Testis (tissue), 3 donors: ENCODE results near the gene ZDHHC8. TPM values are rescaled to one million over a fixed set of nuclear protein-coding genes. Genes with fewer than 3 reads are reported as not detected.

Source experiments
- DNase-seq: peaks from one replicate; pipeline ENCODE4 v3.0.0-alpha.2; 2019
- H3K27ac ChIP-seq, 2 donors: fragments of 200-600 bp; sonication (generic); one replicate each; pipeline ENCODE4 v1.5.1; 2019
- H3K27me3 ChIP-seq: fragments of 200-600 bp; sonication (generic); one replicate; pipeline ENCODE4 v1.5.1; 2019
- H3K36me3 ChIP-seq: fragments of 200-600 bp; sonication (generic); one replicate; pipeline ENCODE4 v1.5.1; 2017; ENCODE audit warnings: low read depth; ENCODE audit errors: missing control alignments
- H3K4me1 ChIP-seq: fragments of 200-600 bp; sonication (generic); one replicate; pipeline ENCODE4 v1.5.1; 2019
- H3K4me3 ChIP-seq, 2 donors: fragments of 200-600 bp; sonication (generic); one replicate each; pipeline ENCODE4 v1.5.1; 2017 to 2019
- H3K9me3 ChIP-seq: fragments of 200-600 bp; sonication (generic); one replicate; pipeline ENCODE4 v1.5.1; 2017
- CTCF ChIP-seq, 3 experiments: fragments of 450-650 bp in 2 of 3; fragments of 200-600 bp in 1 of 3; sonication (generic) in 1 of 3; IDR thresholded peaks; one replicate each; pipeline ENCODE4 v1.5.1; 2016 to 2019; ENCODE audit warnings: antibody characterized with exemption in 3 of 3, mild to moderate bottlenecking in 2 of 3, moderate library complexity in 1 of 3
- POLR2A ChIP-seq: fragments of 450-650 bp; IDR thresholded peaks from one replicate; pipeline ENCODE4 v1.6.1; 2017; ENCODE audit warnings: antibody characterized with exemption, mild to moderate bottlenecking, moderate library complexity
- WGBS, 2 donors: methylation state at CpG; one replicate each; pipeline ENCODE4 v1.1.5; 2018; 5-methylcytosine and 5-hydroxymethylcytosine counted together
- intact Hi-C: fragments of 100-400 bp; cut with DNase I; formaldehyde crosslinking; loops from one replicate; pipeline ENCODE4 v1.15.1; 2023; ENCODE audit warnings: low total_unique reads
- polyA plus RNA-seq: library from polyadenylated mRNA; stranded (reverse); fragments of 350-450 nt; fragmentation: Illumina TruSeq; extraction: RNeasy Lipid Tissue Mini Kit (QIAGEN cat#74804); gene quantifications from one replicate; pipeline ENCODE4 v1.2.3, GENCODE V29; 2014; ENCODE audit warnings: low read depth, low replicate concordance; ENCODE audit not compliant: insufficient read depth
- total RNA-seq, 2 donors: library from RNA; depleted of rRNA; stranded (reverse); fragments of >200 nt; gene quantifications; one replicate each; pipeline ENCODE4 v1.2.3, GENCODE V29; 2016

The ZDHHC8 gene
- total and polyA plus RNA-seq, 3 donors from 2014 or later = 34.0 to 44.0 (median 40.9) TPM

DNA sequence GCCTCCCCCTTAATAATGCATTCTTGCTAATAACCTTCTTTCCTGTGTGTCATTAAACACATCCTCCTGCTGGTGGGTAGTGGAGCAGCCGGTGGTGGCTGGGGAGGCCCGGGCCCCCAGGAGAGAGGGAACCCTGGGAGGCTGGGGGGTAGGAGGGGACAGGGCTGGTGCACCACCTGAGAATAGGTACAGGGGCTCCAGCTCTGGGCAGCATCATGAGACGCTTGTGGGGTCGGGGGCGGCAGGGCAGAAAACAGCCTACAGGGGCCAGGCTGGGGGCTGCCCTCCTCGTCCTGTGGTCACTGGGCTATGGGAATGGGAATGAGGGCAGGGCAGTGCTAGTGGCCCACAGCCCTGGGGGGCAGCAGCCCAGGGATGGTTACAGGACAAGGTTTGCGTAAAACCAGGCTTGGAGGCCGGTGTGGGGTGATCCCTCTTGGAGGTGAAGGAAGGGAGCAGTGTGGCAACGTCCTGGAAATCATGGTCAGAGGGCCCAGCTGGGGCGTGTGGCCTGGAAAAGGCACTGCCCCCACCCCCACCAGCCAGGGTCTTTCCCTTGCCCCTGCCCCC lies 37.7 kb downstream of the ZDHHC8 start:
- no peak overlapping the region for H3K4me3 ChIP-seq
- H3K4me1 ChIP-seq = no peaks in the 10 kb centered on the region
- WGBS, 2 donors = 76 to 90% methylated on average over 6 to 10 of the region's 10 CpGs
- intact Hi-C loops = no loop called here
- DNase-seq = no peak
- H3K36me3 ChIP-seq = no peaks in the 10 kb centered on the region
- H3K27me3 ChIP-seq = no peaks in the 10 kb centered on the region
- H3K9me3 ChIP-seq = no peaks in the 10 kb centered on the region
- no peak for TF ChIP-seq CTCF (IDR thresholded peaks at IDR 0.05)
- no peak for TF ChIP-seq POLR2A
- no peak overlapping the region for H3K27ac ChIP-seq

DNA sequence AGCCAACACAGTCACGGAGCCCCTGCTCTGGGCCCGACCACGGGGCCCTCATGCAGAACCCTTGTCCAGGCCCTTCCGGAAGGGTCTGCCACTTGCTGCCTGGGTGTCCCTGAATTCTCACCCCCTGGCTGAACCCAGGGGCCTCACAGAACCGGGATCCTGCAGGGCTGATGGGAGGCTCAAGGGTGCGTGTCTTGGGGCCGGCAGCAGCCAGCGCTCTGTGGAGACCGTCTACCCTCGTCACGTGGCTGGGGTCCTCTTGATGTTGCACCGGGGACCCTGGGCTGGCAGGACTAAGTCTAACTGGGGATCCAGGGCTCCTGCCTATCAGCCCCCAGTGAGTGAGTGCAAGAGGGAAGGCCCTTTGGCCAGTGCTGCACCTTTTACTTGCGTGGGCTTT lies 38.6 kb downstream of the ZDHHC8 start:
- Histone ChIP-seq H3K4me1 (no peaks in the 10 kb centered on the region), H3K27me3 (no peaks in the 10 kb centered on the region), H3K27ac (no peak overlapping the region), H3K9me3 (no peaks in the 10 kb centered on the region), H3K36me3 (no peaks in the 10 kb centered on the region), H3K4me3 (no peak overlapping the region)
- intact Hi-C loops = no loop called here
- TF ChIP-seq POLR2A (no peak), CTCF (IDR thresholded peaks at IDR 0.05) (no peak)
- no peak for DNase-seq
- WGBS, 2 donors = 90 to 100% methylated on average over 1 to 13 of the region's 13 CpGs

DNA sequence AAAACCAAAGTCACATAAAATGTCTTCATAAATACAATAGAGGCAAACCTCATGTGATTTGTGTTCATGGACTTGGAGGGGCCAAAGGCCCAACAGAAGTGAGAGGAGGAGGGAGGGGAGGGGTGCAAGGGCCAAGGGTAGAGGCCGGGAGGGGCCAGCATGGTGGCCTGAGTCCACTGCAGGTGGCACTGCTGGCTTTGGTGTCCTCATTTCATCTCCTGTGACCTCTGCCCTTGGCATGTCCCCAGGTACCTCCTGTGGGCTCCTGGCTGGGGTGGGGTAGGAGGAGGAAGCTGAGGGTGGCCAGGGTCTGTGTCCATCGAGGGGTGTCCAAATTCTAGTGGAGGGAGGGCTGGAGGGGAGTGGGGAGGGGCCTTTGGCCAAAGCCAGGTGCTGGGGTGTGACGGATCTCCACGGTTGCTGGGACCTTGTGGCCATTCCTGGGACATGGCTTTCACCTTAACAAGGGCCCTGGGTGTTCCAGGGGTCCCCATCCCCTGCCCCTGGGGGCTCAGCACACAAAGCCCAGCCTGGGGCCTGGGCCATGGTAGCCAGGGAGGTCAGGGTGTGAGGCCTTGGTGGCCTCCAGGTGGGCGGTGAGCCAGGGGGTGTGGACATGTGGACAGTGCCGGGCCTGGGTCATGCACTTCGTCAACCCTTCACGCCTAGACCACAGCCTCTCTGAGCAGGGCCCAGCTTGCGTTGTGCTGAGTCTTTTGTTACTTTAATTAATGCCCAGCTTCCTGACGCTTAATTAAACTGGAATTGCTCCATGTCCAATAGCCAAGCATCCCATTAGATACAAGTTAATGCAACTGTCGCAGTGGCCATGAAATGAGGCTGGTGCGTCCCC lies 39.9 kb downstream of the ZDHHC8 start:
- no peaks in the 10 kb centered on the region for H3K9me3 ChIP-seq
- no peak overlapping the region for H3K4me3 ChIP-seq
- H3K36me3 ChIP-seq = no peaks in the 10 kb centered on the region
- no peak for DNase-seq
- no peak overlapping the region for H3K27ac ChIP-seq
- 92 to 94% methylated on average over 12 of the region's 12 CpGs for WGBS, 2 donors
- TF ChIP-seq POLR2A (no peak), CTCF (IDR thresholded peaks at IDR 0.05) (no peak)
- no peaks in the 10 kb centered on the region for H3K4me1 ChIP-seq
- intact Hi-C loops = no loop called here
- H3K27me3 ChIP-seq = no peaks in the 10 kb centered on the region

DNA sequence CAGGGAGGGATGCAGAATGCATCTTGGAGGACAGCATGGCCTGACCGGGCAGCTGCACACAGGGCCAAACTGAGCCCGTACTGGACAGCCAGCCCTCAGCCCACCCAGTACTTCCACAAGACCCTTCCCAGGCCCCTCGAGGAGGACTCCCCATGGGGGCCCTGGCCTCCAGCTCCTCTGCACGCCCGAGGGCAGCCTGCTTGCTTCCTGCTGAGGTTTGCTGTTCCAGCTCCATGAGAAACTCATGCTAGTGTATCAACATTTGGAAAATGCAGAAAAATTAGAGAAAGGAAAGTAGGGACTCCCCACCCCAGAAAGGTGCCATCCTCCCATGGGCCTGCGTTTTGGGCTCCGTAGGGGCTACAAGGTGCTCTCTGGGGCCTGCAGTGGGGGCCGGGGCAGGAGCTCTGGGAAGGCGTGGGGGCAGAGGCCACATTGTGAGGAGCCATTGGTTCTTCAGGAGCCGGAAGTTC lies 40.6 kb downstream of the ZDHHC8 start:
- Histone ChIP-seq H3K4me3 (no peak overlapping the region), H3K27me3 (no peaks in the 10 kb centered on the region), H3K36me3 (no peaks in the 10 kb centered on the region), H3K9me3 (no peaks in the 10 kb centered on the region), H3K4me1 (peaks cover 3% of the 10 kb centered on the region), H3K27ac (no peak overlapping the region)
- intact Hi-C loops = no loop called here
- TF ChIP-seq CTCF (IDR thresholded peaks at IDR 0.05) = no peak
- WGBS, 2 donors = 90 to 91% methylated on average over 10 of the region's 10 CpGs
- DNase-seq = no peak
